Neural crest cell (in vitro differentiated cells): ENCODE measurements around the gene MYH14. TPM values are rescaled to one million over a fixed set of nuclear protein-coding genes. Genes with fewer than 3 reads are reported as not detected.

Source experiments
- DNase-seq: peaks from one replicate; pipeline ENCODE4 v3.0.0; 2021; ENCODE audit warnings: low read depth, mixed read lengths, low spot score
- H3K27ac Mint-ChIP-seq: one replicate; pipeline ENCODE4 v1.8.0; 2021; ENCODE audit warnings: mild to moderate bottlenecking, mixed read lengths; ENCODE audit not compliant: unreplicated experiment
- H3K27me3 Mint-ChIP-seq: 2 replicates; pipeline ENCODE4 v1.8.0; 2021; ENCODE audit warnings: low read depth, mild to moderate bottlenecking, mixed read lengths
- H3K36me3 Mint-ChIP-seq: 2 replicates; pipeline ENCODE4 v1.8.0; 2021; ENCODE audit warnings: low read depth, mild to moderate bottlenecking, mixed read lengths
- H3K4me1 Mint-ChIP-seq: 2 replicates; pipeline ENCODE4 v1.8.0; 2021; ENCODE audit warnings: mixed read lengths
- H3K4me3 Mint-ChIP-seq: one replicate; pipeline ENCODE4 v1.8.0; 2021; ENCODE audit warnings: mild to moderate bottlenecking, mixed read lengths
- H3K9me3 Mint-ChIP-seq: 2 replicates; pipeline ENCODE4 v1.8.0; 2021; ENCODE audit warnings: mixed read lengths
- CTCF ChIP-seq: fragments of 200-600 bp; sonication (generic); conservative IDR thresholded peaks from 2 replicates; pipeline ENCODE4 v1.5.0; 2021; ENCODE audit warnings: antibody characterized with exemption, mild to moderate bottlenecking
- total RNA-seq: library from RNA; stranded (reverse); gene quantifications from 2 replicates; pipeline ENCODE4 v1.2.1, GENCODE V29; 2021

Gene MYH14
- total RNA-seq, 1 donor from 2014 or later, result 4.7 TPM

- Mint-ChIP-seq H3K27ac (no peak overlapping the region), H3K4me1 (peaks cover 13% of the 10 kb centered on the region), H3K36me3 (no peaks in the 10 kb centered on the region), H3K9me3 (no peaks in the 10 kb centered on the region), H3K4me3 (no peak overlapping the region), H3K27me3 (peaks cover 59% of the 10 kb centered on the region)
- DNase-seq, result no peak
- TF ChIP-seq CTCF, result no peak
Measured at GRCh38 chr19:50319156-50319555, 115.7 kb downstream of the MYH14 start.

- Mint-ChIP-seq H3K4me1 (peaks cover 17% of the 10 kb centered on the region), H3K27me3 (peaks cover 59% of the 10 kb centered on the region), H3K36me3 (no peaks in the 10 kb centered on the region), H3K4me3 (no peak overlapping the region), H3K9me3 (no peaks in the 10 kb centered on the region), H3K27ac (no peak overlapping the region)
- TF ChIP-seq CTCF, result no peak
- no peak for DNase-seq
Measured at GRCh38 chr19:50320051-50320450, 116.6 kb downstream of the MYH14 start.

- Mint-ChIP-seq H3K4me3 (no peak overlapping the region), H3K27me3 (peaks cover 55% of the 10 kb centered on the region), H3K36me3 (no peaks in the 10 kb centered on the region), H3K27ac (no peak overlapping the region), H3K9me3 (no peaks in the 10 kb centered on the region), H3K4me1 (peaks cover 16% of the 10 kb centered on the region)
- no peak for TF ChIP-seq CTCF
- DNase-seq, result no peak
Measured at GRCh38 chr19:50320596-50320995, 117.2 kb downstream of the MYH14 start.

- Mint-ChIP-seq H3K9me3 (no peaks in the 10 kb centered on the region), H3K36me3 (no peaks in the 10 kb centered on the region), H3K27ac (no peak overlapping the region), H3K27me3 (peaks cover 55% of the 10 kb centered on the region), H3K4me3 (no peak overlapping the region), H3K4me1 (peaks cover 20% of the 10 kb centered on the region)
- DNase-seq, result no peak
- TF ChIP-seq CTCF, result no peak
Measured at GRCh38 chr19:50321831-50322230, 118.4 kb downstream of the MYH14 start.

- no peak for TF ChIP-seq CTCF
- Mint-ChIP-seq H3K4me1 (peaks cover 24% of the 10 kb centered on the region), H3K4me3 (peak overlapping the region; percentile 7), H3K27ac (no peak overlapping the region), H3K36me3 (peaks cover 3% of the 10 kb centered on the region), H3K9me3 (no peaks in the 10 kb centered on the region), H3K27me3 (peaks cover 57% of the 10 kb centered on the region)
- no peak for DNase-seq
Measured at GRCh38 chr19:50322234-50322633, 118.8 kb downstream of the MYH14 start.
